ENCODE measurements around the gene MKI67.

Gene MKI67

DNA sequence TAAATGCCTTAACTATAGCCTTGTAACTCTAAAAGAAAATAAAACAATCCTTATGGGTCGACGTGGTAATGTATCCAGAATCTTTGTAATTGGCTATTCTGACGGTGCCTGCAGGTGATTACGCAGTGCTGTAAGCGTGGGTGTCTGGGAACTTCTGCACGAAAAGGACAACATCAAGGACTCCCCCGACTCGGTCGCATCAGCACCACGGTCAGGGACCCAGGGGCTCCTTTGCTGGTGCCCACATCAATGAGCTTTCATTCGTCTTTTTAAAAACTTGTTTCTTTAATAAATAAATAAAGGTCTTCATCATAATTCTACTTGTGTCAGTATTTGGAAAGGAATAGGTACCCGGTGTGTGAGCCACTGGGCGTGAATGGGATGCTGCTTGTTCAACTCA is 13.2 kb downstream of the MKI67 start:
- ATAC-seq (replicated peaks; ENCODE audit: extremely low read depth, poor library complexity, severe bottlenecking) (no peak), DNase-seq (ENCODE audit: low spot score in 2 of 2) (no peak)
- Mint-ChIP-seq H3K27ac (ENCODE audit: low read depth) (no peak overlapping the region), H3K36me3 (ENCODE audit: insufficient read depth) (peaks cover 7% of the 10 kb centered on the region), H3K4me1 (no peaks in the 10 kb centered on the region), H3K9me3 (no peaks in the 10 kb centered on the region), H3K4me3 (no peak overlapping the region), H3K27me3 (no peaks in the 10 kb centered on the region)

- ATAC-seq (replicated peaks; ENCODE audit: extremely low read depth, poor library complexity, severe bottlenecking) (no peak), DNase-seq (ENCODE audit: low spot score in 2 of 2) (no peak)
- Mint-ChIP-seq H3K27ac (ENCODE audit: low read depth) (no peak overlapping the region), H3K27me3 (no peaks in the 10 kb centered on the region), H3K9me3 (no peaks in the 10 kb centered on the region), H3K4me3 (no peak overlapping the region), H3K36me3 (ENCODE audit: insufficient read depth) (peaks cover 4% of the 10 kb centered on the region), H3K4me1 (no peaks in the 10 kb centered on the region)
These were observed 14.5 kb downstream of the MKI67 start for GRCh38 chr10:128111696-128112095.

- Mint-ChIP-seq H3K27me3 (no peaks in the 10 kb centered on the region), H3K9me3 (no peaks in the 10 kb centered on the region), H3K27ac (ENCODE audit: low read depth) (no peak overlapping the region), H3K4me1 (no peaks in the 10 kb centered on the region), H3K36me3 (ENCODE audit: insufficient read depth) (peaks cover 4% of the 10 kb centered on the region), H3K4me3 (no peak overlapping the region)
- ATAC-seq (replicated peaks; ENCODE audit: extremely low read depth, poor library complexity, severe bottlenecking) (no peak), DNase-seq (ENCODE audit: low spot score in 2 of 2) (no peak)
These were observed 15.9 kb downstream of the MKI67 start for GRCh38 chr10:128110339-128110738.

DNA sequence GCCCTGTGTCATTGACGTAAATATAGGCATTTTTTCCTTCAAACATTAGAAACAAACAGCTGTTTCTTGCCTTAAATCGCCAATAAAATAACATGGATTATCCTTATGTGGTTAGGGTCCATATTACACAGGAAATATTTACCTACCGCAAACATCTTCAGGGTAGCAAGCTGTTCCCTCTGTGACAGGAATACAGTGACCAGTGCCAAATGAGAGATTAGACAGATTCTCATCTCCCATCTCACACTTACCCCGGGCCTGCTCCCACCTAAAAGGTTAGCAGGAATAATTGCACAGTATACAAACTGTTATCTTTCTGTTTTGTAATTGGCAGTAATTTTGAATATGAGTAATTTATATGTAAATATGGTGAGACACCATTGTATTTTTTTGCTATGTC is 16.5 kb downstream of the MKI67 start:
- H3K27me3 Mint-ChIP-seq: no peaks in the 10 kb centered on the region
- no peak for ATAC-seq (replicated peaks; ENCODE audit: extremely low read depth, poor library complexity, severe bottlenecking)

DNA sequence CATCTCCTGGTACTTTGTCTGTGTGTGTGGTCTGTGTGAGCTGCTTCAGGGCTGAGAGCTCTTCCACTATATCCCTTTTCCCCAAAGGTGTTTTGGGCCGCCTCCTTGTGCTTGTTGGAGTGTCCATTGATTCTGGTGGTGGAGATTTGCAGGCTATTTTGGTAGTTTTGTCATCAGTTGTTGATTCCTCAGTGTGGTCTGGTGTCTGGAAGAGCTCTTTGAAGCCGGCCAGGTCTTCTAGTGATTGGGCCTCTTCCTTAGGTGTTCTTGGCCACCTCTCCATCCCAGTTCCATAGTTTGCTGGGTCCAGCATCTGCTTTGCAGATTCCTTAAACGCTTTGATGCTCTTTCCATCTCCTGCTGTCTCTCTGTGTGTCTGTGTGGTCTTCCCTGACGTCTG is 20.8 kb downstream of the MKI67 start:
- Mint-ChIP-seq H3K9me3 (no peaks in the 10 kb centered on the region), H3K27ac (ENCODE audit: low read depth) (no peak overlapping the region), H3K4me3 (no peak overlapping the region), H3K27me3 (no peaks in the 10 kb centered on the region), H3K4me1 (peaks cover 6% of the 10 kb centered on the region), H3K36me3 (ENCODE audit: insufficient read depth) (peaks cover 4% of the 10 kb centered on the region)
- ATAC-seq (replicated peaks; ENCODE audit: extremely low read depth, poor library complexity, severe bottlenecking) (no peak), DNase-seq (ENCODE audit: low spot score in 2 of 2) (no peak)

More for the DNA sequence above, 16.5 kb downstream of the MKI67 start:
- Mint-ChIP-seq H3K4me3 (no peak overlapping the region), H3K36me3 (ENCODE audit: insufficient read depth) (peaks cover 4% of the 10 kb centered on the region), H3K9me3 (no peaks in the 10 kb centered on the region), H3K4me1 (no peaks in the 10 kb centered on the region), H3K27ac (ENCODE audit: low read depth) (no peak overlapping the region)
- DNase-seq (ENCODE audit: low spot score in 2 of 2): no peak

DNA sequence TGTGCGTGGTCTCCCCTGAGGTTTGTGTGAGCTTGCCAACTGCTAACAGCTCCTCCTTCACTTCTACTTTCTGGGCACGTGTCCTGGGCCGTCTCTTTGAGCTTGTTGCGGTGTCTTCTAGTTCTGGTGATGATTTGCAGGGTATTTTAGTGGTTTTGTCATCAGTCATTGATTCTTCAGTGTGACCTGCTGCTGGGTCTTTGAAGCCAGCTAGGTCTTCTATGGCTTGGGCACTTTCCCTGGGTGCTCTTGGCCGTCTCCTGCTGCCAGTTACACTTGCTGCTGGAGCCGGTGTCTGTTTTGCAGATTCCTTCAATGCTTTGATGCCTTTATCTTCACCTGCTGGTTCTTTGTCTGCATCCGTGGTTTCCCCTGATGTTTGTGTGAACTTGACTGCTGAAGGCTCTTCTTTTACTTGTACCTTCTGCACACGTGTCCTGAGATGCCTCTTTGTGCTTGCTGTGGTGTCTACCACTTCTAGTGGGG is 23.0 kb downstream of the MKI67 start:
- H3K4me1 Mint-ChIP-seq: peaks cover 12% of the 10 kb centered on the region
- no peaks in the 10 kb centered on the region for H3K9me3 Mint-ChIP-seq
- ATAC-seq (replicated peaks; ENCODE audit: extremely low read depth, poor library complexity, severe bottlenecking) (peak; percentile 91), DNase-seq (ENCODE audit: low spot score in 2 of 2) (peak in 1 of 2 donors; percentile 67)
- peak overlapping the region; percentile 40 for H3K4me3 Mint-ChIP-seq
- peaks cover 4% of the 10 kb centered on the region for H3K36me3 Mint-ChIP-seq (ENCODE audit: insufficient read depth)
- H3K27ac Mint-ChIP-seq (ENCODE audit: low read depth): peak overlapping the region; percentile 22
- no peaks in the 10 kb centered on the region for H3K27me3 Mint-ChIP-seq

DNA sequence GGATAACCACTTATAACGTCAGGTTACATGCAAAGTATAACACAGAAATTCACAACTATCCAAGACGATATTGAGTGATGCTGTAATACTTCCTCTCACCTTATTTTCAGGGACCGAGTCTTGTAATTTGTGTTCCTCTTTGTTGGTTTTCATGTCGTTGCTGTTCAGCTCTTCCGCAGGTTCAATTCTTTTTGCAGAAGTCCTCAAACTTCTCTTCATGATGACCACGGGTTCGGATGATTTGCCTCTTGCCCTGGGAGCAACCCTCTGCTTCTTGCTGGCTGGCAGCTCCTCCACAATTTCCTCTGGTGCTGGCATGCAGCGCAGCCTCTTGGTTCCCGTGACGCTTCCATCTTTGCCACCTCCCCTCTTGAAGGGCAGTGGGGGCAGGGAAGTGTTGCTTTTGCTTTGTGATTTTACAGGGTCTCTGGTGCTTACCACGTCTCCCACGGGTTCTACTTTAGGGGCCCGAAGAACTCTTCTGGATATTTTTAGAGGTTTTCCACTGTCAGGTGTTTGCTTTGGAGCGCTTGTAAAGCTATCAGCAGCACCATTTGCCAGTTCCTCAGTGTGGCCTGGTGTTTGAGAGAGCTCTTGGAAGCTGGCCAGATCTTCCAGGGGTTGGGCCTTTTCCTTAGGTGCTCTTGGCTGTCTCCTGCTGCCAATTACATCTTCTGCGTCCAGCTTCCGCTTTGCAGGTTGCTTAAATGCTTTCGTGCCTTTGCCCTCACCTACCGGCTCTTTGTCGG is 23.6 kb downstream of the MKI67 start:
- H3K27ac Mint-ChIP-seq (ENCODE audit: low read depth): peak overlapping the region; percentile 22
- H3K36me3 Mint-ChIP-seq (ENCODE audit: insufficient read depth): peaks cover 4% of the 10 kb centered on the region

DNA sequence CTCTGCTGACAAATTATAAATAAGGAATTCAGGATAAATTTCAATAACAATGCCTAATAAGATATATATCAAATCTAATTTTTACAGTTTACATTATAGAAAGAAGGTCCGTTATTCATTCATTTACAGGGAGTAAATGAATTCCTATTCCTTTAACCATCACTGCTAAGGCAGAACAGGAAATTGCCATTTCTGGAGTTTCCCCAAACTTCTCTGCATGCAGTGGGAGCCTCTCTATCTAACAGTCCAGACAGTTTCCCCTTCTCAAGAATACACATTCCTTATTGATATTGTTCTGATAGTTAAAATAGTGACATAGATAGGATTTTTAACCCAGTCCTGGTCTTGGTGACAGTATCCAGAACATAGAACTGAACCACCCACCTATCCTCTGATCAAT is 24.3 kb downstream of the MKI67 start:
- Mint-ChIP-seq H3K36me3 (ENCODE audit: insufficient read depth) (peaks cover 4% of the 10 kb centered on the region), H3K27me3 (no peaks in the 10 kb centered on the region), H3K27ac (ENCODE audit: low read depth) (no peak overlapping the region), H3K4me3 (no peak overlapping the region), H3K9me3 (no peaks in the 10 kb centered on the region), H3K4me1 (peaks cover 21% of the 10 kb centered on the region)
- ATAC-seq (replicated peaks; ENCODE audit: extremely low read depth, poor library complexity, severe bottlenecking) (no peak), DNase-seq (ENCODE audit: low spot score in 2 of 2) (no peak)

More for the DNA sequence above, 23.6 kb downstream of the MKI67 start:
- no peak for DNase-seq (ENCODE audit: low spot score in 2 of 2)
- Mint-ChIP-seq H3K27me3 (no peaks in the 10 kb centered on the region), H3K9me3 (no peaks in the 10 kb centered on the region), H3K4me1 (peaks cover 18% of the 10 kb centered on the region), H3K4me3 (peak overlapping the region; percentile 40)
- no peak for ATAC-seq (replicated peaks; ENCODE audit: extremely low read depth, poor library complexity, severe bottlenecking)

DNA sequence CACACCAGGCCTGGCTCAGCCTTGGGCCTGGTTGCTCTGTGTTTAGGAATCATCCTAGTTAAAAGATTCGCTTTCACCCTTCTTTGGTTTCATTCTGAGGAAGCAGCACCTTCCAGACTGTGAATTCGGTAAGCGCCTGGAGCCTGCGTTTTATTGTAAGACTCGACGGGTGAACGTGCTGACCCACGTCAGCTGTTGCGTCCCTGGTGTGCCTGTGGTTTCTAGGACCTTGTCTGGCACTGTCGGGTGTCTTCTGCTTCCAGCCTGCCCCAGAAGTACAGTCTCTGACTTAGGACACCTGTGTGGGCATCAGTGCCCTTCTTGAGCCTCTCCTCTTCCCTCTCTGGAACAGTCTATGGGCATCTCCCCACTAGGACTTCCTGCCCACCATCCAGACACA is 26.3 kb downstream of the MKI67 start:
- Mint-ChIP-seq H3K36me3 (ENCODE audit: insufficient read depth) (peaks cover 7% of the 10 kb centered on the region), H3K4me1 (peaks cover 41% of the 10 kb centered on the region), H3K9me3 (no peaks in the 10 kb centered on the region), H3K27me3 (no peaks in the 10 kb centered on the region), H3K27ac (ENCODE audit: low read depth) (no peak overlapping the region), H3K4me3 (no peak overlapping the region)
- ATAC-seq (replicated peaks; ENCODE audit: extremely low read depth, poor library complexity, severe bottlenecking) (no peak), DNase-seq (ENCODE audit: low spot score in 2 of 2) (no peak)

GRCh38 chr10:128098631-128099030 is 27.6 kb downstream of the MKI67 start:
- DNase-seq (ENCODE audit: low spot score in 2 of 2) (no peak), ATAC-seq (replicated peaks; ENCODE audit: extremely low read depth, poor library complexity, severe bottlenecking) (no peak)
- H3K4me3 Mint-ChIP-seq: no peak overlapping the region
- peaks cover 6% of the 10 kb centered on the region for H3K36me3 Mint-ChIP-seq (ENCODE audit: insufficient read depth)
- peaks cover 43% of the 10 kb centered on the region for H3K4me1 Mint-ChIP-seq
- H3K27ac Mint-ChIP-seq (ENCODE audit: low read depth): no peak overlapping the region
- no peaks in the 10 kb centered on the region for H3K27me3 Mint-ChIP-seq
- no peaks in the 10 kb centered on the region for H3K9me3 Mint-ChIP-seq

- Mint-ChIP-seq H3K4me3 (no peak overlapping the region), H3K36me3 (ENCODE audit: insufficient read depth) (peaks cover 4% of the 10 kb centered on the region), H3K27me3 (no peaks in the 10 kb centered on the region), H3K27ac (ENCODE audit: low read depth) (peak overlapping the region; percentile 67), H3K9me3 (no peaks in the 10 kb centered on the region), H3K4me1 (peaks cover 43% of the 10 kb centered on the region)
- DNase-seq (ENCODE audit: low spot score in 2 of 2): no peak
- ATAC-seq (replicated peaks; ENCODE audit: extremely low read depth, poor library complexity, severe bottlenecking): no peak
These were observed 28.4 kb downstream of the MKI67 start for GRCh38 chr10:128097783-128098182.

- Mint-ChIP-seq H3K36me3 (ENCODE audit: insufficient read depth) (peaks cover 4% of the 10 kb centered on the region), H3K27me3 (no peaks in the 10 kb centered on the region), H3K4me1 (peaks cover 43% of the 10 kb centered on the region), H3K27ac (ENCODE audit: low read depth) (peak overlapping the region; percentile 58), H3K9me3 (no peaks in the 10 kb centered on the region), H3K4me3 (peak overlapping the region; percentile 69)
- DNase-seq (ENCODE audit: low spot score in 2 of 2): no peak
- ATAC-seq (replicated peaks; ENCODE audit: extremely low read depth, poor library complexity, severe bottlenecking): no peak
These were observed 29.6 kb downstream of the MKI67 start for GRCh38 chr10:128096486-128097199.
